NCI-H128 (cell line): Measurements from ENCODE around the gene ART4.

Experiments used
- DNase-seq: peaks from one replicate; lab custom pipeline; 2025; ENCODE audit not compliant: unreplicated experiment; lab: John Stamatoyannopoulos, UW

ART4 gene

DNA sequence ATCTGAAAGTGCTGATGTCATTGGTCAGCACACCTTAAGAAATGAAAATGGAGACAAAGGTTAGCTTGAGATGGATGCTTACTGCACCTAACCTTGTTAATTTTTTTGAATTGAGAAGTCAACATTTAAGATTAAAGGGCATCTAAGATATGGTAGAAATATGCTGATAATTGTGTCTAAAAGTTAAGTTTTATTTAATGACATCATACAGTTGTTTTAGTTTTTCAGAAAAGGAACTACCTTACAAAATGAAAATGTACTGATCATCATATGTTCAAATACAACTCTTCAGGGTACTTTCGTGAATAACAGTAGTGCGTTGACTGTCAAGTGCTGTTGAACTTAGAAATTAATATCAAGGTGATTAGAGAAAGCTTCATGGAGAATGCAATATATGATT is 31.8 kb downstream of the ART4 start:
- DNase-seq, result no peak

GRCh38 chr12:14810953-14811483 is 32.3 kb downstream of the ART4 start:
- DNase-seq, result no peak

DNA sequence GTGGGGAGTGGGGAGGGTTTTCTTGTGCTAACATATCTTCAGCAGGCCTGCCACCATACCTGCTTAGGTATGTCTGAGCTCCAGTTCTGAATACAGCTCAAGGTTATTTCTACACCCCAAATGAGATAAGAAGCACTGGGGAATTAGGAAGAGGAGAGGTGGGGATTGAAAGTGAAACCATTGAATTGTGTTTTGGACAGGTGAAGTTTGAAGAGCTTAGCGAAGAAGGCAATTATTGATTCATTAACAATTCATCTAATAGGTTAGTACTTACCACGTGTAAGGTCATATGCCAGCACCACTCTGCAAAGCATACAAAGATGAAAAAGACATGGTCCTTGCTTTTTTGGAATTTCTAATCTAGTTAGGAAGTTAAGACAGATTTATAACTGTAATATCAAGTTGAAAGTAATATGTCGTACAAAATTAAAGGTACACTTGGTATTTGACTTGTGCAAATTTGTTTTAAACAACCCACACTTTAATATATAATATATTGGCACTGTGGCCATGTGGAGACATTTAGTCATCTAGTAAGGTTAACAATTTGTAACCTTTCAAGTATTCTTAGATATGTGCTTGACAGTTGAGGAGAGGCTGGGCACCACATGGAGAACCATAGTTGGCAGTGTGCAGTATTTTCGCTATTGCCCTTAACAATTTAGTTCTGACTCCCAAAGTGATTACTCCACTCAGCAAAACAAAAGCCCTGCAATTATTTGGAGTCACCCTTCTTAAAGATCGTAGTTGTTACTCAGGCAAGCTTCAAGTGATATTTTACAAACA is 33.0 kb downstream of the ART4 start:
- no peak for DNase-seq

- DNase-seq, result no peak
These were observed 39.5 kb downstream of the ART4 start for GRCh38 chr12:14803830-14804160.

DNA sequence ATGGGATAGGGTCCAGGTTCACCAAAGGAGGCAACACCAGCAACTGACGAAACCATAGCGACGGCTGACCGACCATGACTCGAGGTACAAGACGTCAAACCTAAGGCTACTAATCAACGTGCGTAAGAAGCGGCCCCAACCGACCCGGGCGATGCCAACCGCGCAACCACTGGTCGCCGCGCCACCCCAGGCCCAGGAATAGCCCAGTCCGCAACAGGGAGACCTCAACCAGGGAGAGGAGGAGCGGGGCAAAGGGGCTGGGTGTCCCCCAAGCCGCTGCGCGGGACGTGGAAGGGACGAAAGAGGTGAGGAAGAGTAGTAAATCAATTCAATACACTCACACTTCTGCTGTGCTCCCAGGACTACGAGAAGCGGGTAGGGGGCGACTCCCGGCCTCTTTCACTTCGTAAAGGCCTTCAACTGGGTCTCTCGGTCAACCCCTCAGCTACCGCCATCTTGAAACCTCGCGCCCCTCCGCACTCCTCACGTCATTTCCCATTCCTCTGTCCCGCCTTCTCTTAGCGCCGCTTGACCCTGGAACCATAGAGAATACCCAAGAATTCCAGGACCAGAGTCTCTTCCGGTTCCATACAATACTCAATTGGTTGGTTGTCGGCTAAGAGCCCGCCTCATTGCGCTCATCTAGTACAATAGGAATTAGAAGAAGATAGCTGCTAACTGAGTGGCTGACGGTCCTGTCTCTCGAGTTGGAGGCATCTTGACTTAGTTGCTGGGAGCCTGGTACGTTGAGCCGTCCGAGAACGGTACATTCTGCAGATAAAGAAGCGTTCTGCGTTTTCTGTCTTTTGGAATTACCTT is 40.1 kb downstream of the ART4 start, which contains the start of the genes C12orf60 and WBP11:
Gene C12orf60, plus strand, starts transcription at position 660 of the 819 bp plus-strand sequence. CDS start 19,266 bp downstream, outside the sequence.
Gene WBP11, minus strand, starts transcription at position 468 of the 819 bp plus-strand sequence. CDS start 2,095 bp downstream, outside the sequence.
- peak; percentile 98 for DNase-seq

DNA sequence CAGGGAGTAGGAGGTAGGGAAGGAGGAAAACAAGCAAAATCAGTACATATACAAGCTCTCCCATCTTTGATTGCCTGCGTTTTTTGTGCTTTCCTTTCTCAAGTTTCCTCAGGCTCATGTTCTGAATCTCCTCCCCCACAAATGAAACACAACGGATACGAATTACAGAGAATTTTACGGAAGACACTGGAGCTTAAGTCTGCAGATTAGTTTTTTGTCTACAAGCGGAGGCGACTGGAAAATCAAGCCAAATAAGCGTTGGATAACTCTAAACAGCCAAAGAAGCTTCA is 40.7 kb downstream of the ART4 start:
- no peak for DNase-seq

GRCh38 chr12:14802247-14802646 is 41.1 kb downstream of the ART4 start:
- DNase-seq, result no peak

DNA sequence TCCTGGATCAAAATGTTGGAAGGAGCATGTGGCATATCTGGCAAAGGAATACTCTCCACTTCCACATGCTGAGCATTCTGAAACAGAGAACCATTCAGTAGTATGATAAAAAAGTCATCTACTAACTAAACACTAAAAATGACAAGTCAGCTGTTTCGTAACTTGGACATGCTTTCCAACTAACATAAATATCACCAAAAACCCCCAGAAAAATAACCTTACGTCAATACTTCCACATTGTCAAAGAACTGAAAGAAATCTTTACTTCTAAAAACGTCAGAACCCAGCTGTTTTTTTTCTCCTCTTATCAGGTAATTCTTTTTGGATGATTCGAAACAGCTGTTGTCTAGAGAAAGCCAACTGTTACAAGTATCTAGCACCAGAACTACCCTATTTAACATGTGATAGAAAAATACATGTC is 48.3 kb downstream of the ART4 start:
- no peak for DNase-seq

DNA sequence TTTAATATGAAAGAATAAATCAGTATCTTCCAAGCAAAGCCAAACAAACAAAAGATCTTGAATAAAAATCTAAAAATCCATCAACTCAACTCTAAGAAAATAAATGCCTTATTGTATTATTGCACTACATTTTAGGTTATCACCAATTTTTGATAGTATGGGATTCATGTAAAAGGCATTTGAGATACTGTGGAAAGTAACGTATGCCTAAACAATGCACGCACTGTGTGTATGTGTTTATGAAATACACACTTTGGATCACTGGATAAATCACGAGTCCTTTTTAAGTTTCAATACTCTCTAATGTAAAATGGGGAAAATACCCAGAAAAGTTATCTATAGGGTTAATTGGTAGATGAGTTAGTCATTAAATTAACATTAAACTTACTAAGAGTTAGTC is 57.8 kb downstream of the ART4 start:
- no peak for DNase-seq

- DNase-seq, result no peak
These were observed 58.9 kb downstream of the ART4 start for GRCh38 chr12:14784471-14784870.

DNA sequence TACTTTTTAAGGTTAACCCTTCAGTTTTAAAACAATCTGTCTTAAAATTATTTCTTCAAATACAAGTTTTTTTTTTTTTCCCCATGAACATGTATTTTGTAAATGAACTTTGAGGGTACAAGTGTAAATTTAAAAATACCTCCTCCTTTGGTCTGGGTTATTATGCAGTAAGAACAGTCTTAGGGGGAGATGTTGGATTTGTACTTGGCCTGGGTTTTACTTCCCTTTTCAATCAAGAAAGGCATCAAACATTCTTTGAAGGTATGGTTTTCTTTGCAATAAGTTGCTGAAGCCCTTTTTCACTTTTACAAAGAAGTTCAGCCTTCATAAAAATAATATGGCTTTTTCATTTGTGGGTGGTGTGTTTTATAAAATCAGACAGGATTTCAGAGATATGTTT is 60.6 kb downstream of the ART4 start:
- no peak for DNase-seq

DNA sequence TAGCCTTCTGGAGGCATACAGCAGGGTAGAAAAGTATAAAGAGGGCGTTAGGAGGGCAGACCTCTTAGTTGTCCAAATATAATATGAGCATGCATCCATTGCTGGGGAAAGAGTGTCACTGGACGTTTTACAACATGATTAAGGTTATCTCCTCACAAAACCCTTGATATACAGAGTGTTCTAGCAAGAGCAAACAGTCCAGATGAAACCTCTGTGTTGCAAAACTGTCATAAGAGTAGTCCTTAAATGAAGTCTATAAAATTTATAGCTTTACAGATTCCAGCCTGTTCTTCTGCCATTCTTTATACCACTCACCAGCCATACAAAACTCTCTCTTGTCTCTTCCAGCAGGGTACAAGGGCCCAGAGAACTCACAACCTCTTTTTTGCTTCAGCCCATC is 61.8 kb downstream of the ART4 start:
- DNase-seq, result no peak

DNA sequence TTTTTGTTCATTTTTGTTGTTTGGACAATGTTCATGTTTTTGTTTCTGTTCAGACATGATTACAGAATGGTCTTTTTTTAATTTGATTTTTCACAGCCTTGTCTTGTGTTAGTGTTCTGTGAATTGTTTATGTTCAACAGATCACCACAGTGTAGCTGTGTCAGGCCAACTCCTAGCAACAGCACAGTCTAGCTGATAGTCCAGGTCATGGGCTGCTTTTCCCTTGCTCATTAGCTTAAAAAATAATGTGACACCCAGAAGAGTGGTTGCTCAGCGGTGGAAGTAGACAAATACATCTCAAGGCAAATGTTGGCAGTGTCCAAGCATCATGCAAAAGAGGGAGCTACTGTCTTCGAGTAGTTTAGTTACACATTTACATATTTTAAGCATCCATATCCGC is 62.5 kb downstream of the ART4 start:
- no peak for DNase-seq

DNA sequence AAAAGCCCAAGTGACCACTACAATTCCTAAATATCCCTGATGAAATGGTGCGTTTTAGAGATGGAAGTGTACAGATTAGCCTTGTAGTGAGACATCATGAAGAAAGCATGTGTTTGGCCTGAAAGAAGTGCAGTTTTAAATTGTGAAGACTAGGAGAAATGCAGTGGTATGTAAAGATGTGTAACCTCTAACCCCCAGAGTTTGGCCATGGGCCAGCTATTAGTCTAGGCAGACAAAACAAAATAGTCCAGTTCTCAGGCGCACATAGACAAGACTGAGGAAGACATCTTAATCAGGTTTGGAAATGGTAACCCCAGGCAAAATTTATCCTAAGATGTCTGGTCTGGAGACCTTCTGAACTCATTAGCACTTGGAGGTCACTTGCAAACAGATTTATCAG is 63.5 kb downstream of the ART4 start:
- DNase-seq, result no peak

DNA sequence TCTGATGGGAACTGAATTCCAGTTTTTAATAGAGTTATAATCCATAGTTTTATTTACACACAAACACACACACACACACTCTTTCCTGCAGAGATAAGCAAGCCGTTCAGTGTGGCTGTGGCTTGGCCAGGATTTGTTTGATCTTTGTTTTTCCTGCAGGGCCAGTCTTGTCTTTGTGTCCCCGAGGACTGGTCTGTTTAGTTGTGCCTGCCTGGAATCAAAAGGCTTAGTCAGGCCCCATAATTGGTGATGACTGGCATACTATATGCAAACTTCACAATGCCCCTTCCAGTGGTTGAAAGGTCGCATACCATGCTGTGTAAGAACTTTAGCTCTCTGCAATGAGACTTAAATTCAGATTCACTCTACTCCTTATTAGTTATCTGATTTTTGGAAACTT is 66.1 kb downstream of the ART4 start:
- no peak for DNase-seq

- no peak for DNase-seq
These were observed 66.9 kb downstream of the ART4 start for GRCh38 chr12:14776236-14776961.

GRCh38 chr12:14775636-14775980 is 67.7 kb downstream of the ART4 start:
- DNase-seq, result no peak
